ENCODE data around the gene HSD17B14. TPM values are rescaled to one million over a fixed set of nuclear protein-coding genes. Genes with fewer than 3 reads are reported as not detected.
"Not testable (repeated sequence)": the region's sequence is repeated elsewhere in the genome, so short reads cannot be mapped to it uniquely, and the experiment has no call there.

Gene HSD17B14
- total and polyA plus RNA-seq, 2 of the 13 experiments (the other 11 are each of a cell fraction or from before 2014, with no cell fraction given): 0.58 to 1.2 TPM

- in situ Hi-C loops (cut with HindIII; ENCODE audit: extremely low pct_ligation_motif_present, low pct_unique_long_range_greater_than_20kb); H3K27me3 ChIP-seq (ENCODE audit: control insufficient read depth in 1 of 2, insufficient read depth in 2 of 2, low read length in 2 of 2); ATAC-seq; FAIRE-seq; CTCF ChIA-PET (ENCODE audit: low intra/inter-chr PET ratio, low total read pairs); H3K9me3 ChIP-seq (ENCODE audit: low read length); H4K20me1 ChIP-seq (ENCODE audit: insufficient read depth, low read length); H3K4me2 ChIP-seq (ENCODE audit: low read depth, low read length); intact Hi-C loops (cut with micrococcal nuclease; ENCODE audit: unreplicated experiment); H2AFZ ChIP-seq (ENCODE audit: low read length); H3K4me1 ChIP-seq (ENCODE audit: insufficient read depth, low read length); H3K9ac ChIP-seq (ENCODE audit: insufficient read depth, low read depth, low read length); H3K36me3 ChIP-seq (replicated peaks in 1 of 2; ENCODE audit: control insufficient read depth in 1 of 2, insufficient read depth in 2 of 2, low read length in 2 of 2); BruUV-seq (replicated peaks); POLR2A ChIA-PET; H3K79me2 ChIP-seq (ENCODE audit: insufficient read depth, low read length); H3K27ac ChIP-seq (ENCODE audit: extremely low read length, insufficient read depth, low read length); H3K4me3 ChIP-seq (replicated peaks in 1 of 3; ENCODE audit: insufficient read depth in 1 of 3, low read depth in 2 of 3, low read length in 3 of 3); DNase-seq (ENCODE audit: low spot score): not testable (repeated sequence)
- WGBS (ENCODE audit: low lambda C conversion rate): 96% methylated on average over 3 of the region's 3 CpGs
- peak; percentile 77; the same call in 1 of the 2 replicates for TF ChIP-seq ZNF768 (CRISPR knock-in tag; IDR thresholded peaks at IDR 0.05)
Observed at GRCh38 chr19:48846659-48847058, 10.4 kb upstream of the HSD17B14 start.

GRCh38 chr19:48845384-48845783, 9.1 kb upstream of the HSD17B14 start:
- in situ Hi-C loops (cut with HindIII; ENCODE audit: extremely low pct_ligation_motif_present, low pct_unique_long_range_greater_than_20kb): no loop called here
- ChIA-PET CTCF (ENCODE audit: low intra/inter-chr PET ratio, low total read pairs) (no interaction called here), POLR2A (interaction anchor here (1.3 kb wide), 1 partner anchor 119 kb away, joined by 6 read pairs; no protein-coding TSS in a partner anchor)
- Histone ChIP-seq H3K27me3 (ENCODE audit: control insufficient read depth in 1 of 2, insufficient read depth in 2 of 2, low read length in 2 of 2) (no peaks in the 10 kb centered on the region), H3K9me3 (ENCODE audit: low read length) (no peaks in the 10 kb centered on the region), H3K4me3 (replicated peaks in 1 of 3; ENCODE audit: insufficient read depth in 1 of 3, low read depth in 2 of 3, low read length in 3 of 3) (no peak overlapping the region), H3K27ac (ENCODE audit: extremely low read length, insufficient read depth, low read length) (no peak overlapping the region), H3K4me2 (ENCODE audit: low read depth, low read length) (no peak overlapping the region), H3K4me1 (ENCODE audit: insufficient read depth, low read length) (peaks cover 6% of the 10 kb centered on the region), H3K36me3 (replicated peaks in 1 of 2; ENCODE audit: control insufficient read depth in 1 of 2, insufficient read depth in 2 of 2, low read length in 2 of 2) (peaks cover 0 to 5% of the 10 kb centered on the region in 2 experiments; a peak in 2 of 5 replicates), H3K79me2 (ENCODE audit: insufficient read depth, low read length) (no peaks in the 10 kb centered on the region), H3K9ac (ENCODE audit: insufficient read depth, low read depth, low read length) (no peak overlapping the region), H4K20me1 (ENCODE audit: insufficient read depth, low read length) (no peaks in the 10 kb centered on the region), H2AFZ (ENCODE audit: low read length) (no peak overlapping the region)
- DNase-seq (ENCODE audit: low spot score) (no peak), ATAC-seq (no peak), FAIRE-seq (no peak)
- BruUV-seq (replicated peaks): no TSS peak
- intact Hi-C loops (cut with micrococcal nuclease; ENCODE audit: unreplicated experiment): no loop called here
- WGBS (ENCODE audit: low lambda C conversion rate): 97% methylated on average over 15 of the region's 15 CpGs
- TF ChIP-seq ZNF441 (CRISPR knock-in tag; IDR thresholded peaks at IDR 0.05; ENCODE audit: borderline replicate concordance): no peak
- no peak for TF ChIP-seq ZNF446 (CRISPR knock-in tag; IDR thresholded peaks at IDR 0.05)
- no peak for TF ChIP-seq ZNF414 (CRISPR knock-in tag; IDR thresholded peaks at IDR 0.05)
- no peak for TF ChIP-seq ZNF737 (CRISPR knock-in tag; IDR thresholded peaks at IDR 0.05; ENCODE audit: borderline replicate concordance)
- no peak for TF ChIP-seq ZNF782 (CRISPR knock-in tag; IDR thresholded peaks at IDR 0.05; ENCODE audit: borderline replicate concordance)
- no peak for TF ChIP-seq HOXA3 (CRISPR knock-in tag; IDR thresholded peaks at IDR 0.05)
- no peak for TF ChIP-seq ZNF713 (CRISPR knock-in tag; IDR thresholded peaks at IDR 0.05)
- no peak for TF ChIP-seq TFDP1 (CRISPR knock-in tag; IDR thresholded peaks at IDR 0.05; ENCODE audit: borderline replicate concordance)
- no peak for TF ChIP-seq SMARCC2 (IDR thresholded peaks at IDR 0.05)
- TF ChIP-seq ZNF570 (CRISPR knock-in tag; IDR thresholded peaks at IDR 0.05; ENCODE audit: borderline replicate concordance): no peak
- TF ChIP-seq KLF6 (CRISPR knock-in tag; IDR thresholded peaks at IDR 0.05): no peak
- TF ChIP-seq ZFP90 (CRISPR knock-in tag; IDR thresholded peaks at IDR 0.05; ENCODE audit: borderline replicate concordance): no peak
- TF ChIP-seq REL (CRISPR knock-in tag; conservative IDR thresholded peaks at IDR 0.05): no peak
- no peak for TF ChIP-seq MLX (CRISPR knock-in tag; IDR thresholded peaks at IDR 0.05)
- TF ChIP-seq ELK4 (CRISPR knock-in tag; IDR thresholded peaks at IDR 0.05; ENCODE audit: borderline replicate concordance): no peak
- TF ChIP-seq ZNF614 (CRISPR knock-in tag; IDR thresholded peaks at IDR 0.05; ENCODE audit: borderline replicate concordance): no peak

Data from HepG2 (cell line).